ENCODE measurements around the gene PPRC1. TPM values are rescaled to one million over a fixed set of nuclear protein-coding genes. Genes with fewer than 3 reads are reported as not detected.

Gene PPRC1
- total RNA-seq, 1 experiment from 2014 or later = 79.4 TPM

DNA sequence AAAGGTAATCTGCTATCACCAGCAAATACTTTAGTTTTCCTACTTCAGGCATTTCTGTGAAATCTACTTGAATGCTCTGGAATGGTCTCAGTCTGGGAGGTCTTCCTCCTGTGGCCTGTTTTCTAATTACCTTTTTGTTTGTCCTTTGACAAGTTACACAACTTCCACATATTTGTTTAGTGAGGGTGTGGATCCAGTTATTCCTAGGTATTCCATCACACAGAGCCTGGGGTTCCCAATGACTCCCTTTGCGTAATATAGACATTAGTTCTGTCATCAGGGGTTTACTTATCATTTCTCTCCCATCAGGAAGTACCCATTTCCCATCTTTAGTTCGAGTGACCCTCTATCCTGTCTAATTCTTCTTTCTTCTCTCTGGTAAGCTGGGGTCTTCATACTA, 65.2 kb downstream of the PPRC1 start (continued):
- TF ChIP-seq, protein P1, sequence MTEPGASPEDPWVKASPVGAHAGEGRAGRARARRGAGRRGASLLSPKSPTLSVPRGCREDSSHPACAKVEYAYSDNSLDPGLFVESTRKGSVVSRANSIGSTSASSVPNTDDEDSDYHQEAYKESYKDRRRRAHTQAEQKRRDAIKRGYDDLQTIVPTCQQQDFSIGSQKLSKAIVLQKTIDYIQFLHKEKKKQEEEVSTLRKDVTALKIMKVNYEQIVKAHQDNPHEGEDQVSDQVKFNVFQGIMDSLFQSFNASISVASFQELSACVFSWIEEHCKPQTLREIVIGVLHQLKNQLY (CRISPR knock-in tag; IDR thresholded peaks at IDR 0.05) = no peak
- TF ChIP-seq CREB1 (CRISPR knock-in tag; IDR thresholded peaks at IDR 0.05) (no peak), FOXJ3 (CRISPR knock-in tag; IDR thresholded peaks at IDR 0.05; ENCODE audit: borderline replicate concordance) (no peak)
- TF ChIP-seq, protein P2, sequence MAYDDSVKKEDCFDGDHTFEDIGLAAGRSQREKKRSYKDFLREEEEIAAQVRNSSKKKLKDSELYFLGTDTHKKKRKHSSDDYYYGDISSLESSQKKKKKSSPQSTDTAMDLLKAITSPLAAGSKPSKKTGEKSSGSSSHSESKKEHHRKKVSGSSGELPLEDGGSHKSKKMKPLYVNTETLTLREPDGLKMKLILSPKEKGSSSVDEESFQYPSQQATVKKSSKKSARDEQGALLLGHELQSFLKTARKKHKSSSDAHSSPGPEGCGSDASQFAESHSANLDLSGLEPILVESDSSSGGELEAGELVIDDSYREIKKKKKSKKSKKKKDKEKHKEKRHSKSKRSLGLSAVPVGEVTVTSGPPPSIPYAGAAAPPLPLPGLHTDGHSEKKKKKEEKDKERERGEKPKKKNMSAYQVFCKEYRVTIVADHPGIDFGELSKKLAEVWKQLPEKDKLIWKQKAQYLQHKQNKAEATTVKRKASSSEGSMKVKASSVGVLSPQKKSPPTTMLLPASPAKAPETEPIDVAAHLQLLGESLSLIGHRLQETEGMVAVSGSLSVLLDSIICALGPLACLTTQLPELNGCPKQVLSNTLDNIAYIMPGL (CRISPR knock-in tag; IDR thresholded peaks at IDR 0.05) = no peak

Other genes starting within 250 kb of the PPRC1 start
- 16.0 to 17.9 TPM (median 17.1 TPM) in 3 replicates for gene ARMH3, start 76.9 kb upstream of the PPRC1 start, total RNA-seq (2021)
- 18.7 to 20.6 TPM (median 20.6 TPM) in 3 replicates for gene HPS6, start 67.7 kb upstream of the PPRC1 start, total RNA-seq (2021)
- 89.1 to 100 TPM (median 94.2 TPM) in 3 replicates for gene LDB1, start 12.7 kb upstream of the PPRC1 start, total RNA-seq (2021)
- 125 to 165 TPM (median 129 TPM) in 3 replicates for gene NOLC1, start 19.3 kb downstream of the PPRC1 start, total RNA-seq (2021)
- gene ELOVL3, start 93.3 kb downstream of the PPRC1 start, total RNA-seq (2021) = 0.17 to 0.46 TPM (median 0.34 TPM) in 3 replicates
- gene PITX3, start 108.5 kb downstream of the PPRC1 start, total RNA-seq (2021) = 0.32 to 0.81 TPM (median 0.48 TPM) in 3 replicates
- 29.8 to 32.4 TPM (median 32.1 TPM) in 3 replicates for gene GBF1, start 112.5 kb downstream of the PPRC1 start, total RNA-seq (2021)

Data from WTC11 (cell line).